HFF-Myc (cell line): ENCODE data around the gene SF3B6.

ENCODE experiments used
- DNase-seq: peaks from one replicate; pipeline ENCODE4 v3.0.0-alpha.2; 2011; ENCODE audit warnings: low read depth; ENCODE audit errors: extremely low read depth
- H3K4me3 ChIP-seq: replicated peaks from 2 replicates; pipeline ENCODE4 v1.5.1; 2011; ENCODE audit warnings: low read depth, mild to moderate bottlenecking, control low read depth, low read length
- TF ChIP-seq, protein P1 (sequence below): IDR thresholded peaks from 2 replicates; pipeline ENCODE4 v1.5.1; 2012; ENCODE audit warnings: mild to moderate bottlenecking, low read depth, low read length, control low read depth; ENCODE audit errors: missing control alignments

The SF3B6 gene, protein sequence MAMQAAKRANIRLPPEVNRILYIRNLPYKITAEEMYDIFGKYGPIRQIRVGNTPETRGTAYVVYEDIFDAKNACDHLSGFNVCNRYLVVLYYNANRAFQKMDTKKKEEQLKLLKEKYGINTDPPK

DNA sequence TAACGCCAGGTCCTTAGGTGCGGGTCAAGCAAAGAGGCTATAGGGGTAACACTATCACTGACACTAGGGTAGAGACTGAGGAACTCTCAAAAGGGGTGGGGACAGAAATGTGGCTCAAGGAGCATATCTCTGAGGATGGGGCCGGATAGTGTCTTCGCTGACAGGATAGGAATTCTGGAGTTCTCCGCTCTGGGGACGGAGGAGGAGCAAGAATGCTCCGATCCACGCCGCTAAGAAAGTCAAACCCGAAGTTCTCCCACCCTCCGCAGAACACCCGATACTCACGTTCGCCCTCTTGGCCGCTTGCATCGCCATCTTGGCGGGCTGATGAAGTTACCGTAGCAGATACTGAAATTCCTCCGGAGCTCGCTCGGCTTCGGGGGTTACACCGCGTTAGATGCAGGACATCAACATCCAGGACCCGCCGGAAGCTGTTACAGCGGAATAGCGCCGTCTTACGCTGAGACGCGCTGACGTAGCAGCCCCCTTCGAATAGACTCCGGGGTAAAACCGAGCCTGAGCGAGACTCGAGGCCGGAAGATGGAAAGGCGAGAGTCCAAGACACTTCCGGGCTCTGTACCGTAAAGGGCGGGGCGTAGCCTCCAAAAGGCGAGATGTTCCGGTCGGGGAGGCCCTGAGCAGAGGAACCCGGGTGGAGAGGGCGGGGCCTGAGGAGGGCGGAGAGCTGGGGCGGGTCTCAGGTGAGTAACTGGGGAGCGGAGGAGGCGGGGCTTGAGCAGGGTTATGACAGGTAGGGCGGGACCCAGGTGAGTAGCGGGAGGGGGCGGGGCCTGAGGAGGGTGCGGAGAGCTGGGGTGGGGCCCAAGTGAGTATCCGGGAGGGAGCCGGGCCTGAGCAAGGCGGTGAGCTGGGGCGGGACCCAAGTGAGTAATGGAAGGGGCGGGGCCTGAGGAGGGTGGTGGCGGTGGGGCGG is at the start of gene SF3B6:
Gene SF3B6, minus strand, starts transcription at position 412 of the 934 bp plus-strand sequence. Its CDS starts 97 bp downstream, at position 315.
- TF ChIP-seq, protein P1, sequence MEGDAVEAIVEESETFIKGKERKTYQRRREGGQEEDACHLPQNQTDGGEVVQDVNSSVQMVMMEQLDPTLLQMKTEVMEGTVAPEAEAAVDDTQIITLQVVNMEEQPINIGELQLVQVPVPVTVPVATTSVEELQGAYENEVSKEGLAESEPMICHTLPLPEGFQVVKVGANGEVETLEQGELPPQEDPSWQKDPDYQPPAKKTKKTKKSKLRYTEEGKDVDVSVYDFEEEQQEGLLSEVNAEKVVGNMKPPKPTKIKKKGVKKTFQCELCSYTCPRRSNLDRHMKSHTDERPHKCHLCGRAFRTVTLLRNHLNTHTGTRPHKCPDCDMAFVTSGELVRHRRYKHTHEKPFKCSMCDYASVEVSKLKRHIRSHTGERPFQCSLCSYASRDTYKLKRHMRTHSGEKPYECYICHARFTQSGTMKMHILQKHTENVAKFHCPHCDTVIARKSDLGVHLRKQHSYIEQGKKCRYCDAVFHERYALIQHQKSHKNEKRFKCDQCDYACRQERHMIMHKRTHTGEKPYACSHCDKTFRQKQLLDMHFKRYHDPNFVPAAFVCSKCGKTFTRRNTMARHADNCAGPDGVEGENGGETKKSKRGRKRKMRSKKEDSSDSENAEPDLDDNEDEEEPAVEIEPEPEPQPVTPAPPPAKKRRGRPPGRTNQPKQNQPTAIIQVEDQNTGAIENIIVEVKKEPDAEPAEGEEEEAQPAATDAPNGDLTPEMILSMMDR, result no peak
- DNase-seq, result peak; percentile 97
- peak within 1 kb of the TSS; percentile 90 for H3K4me3 ChIP-seq

DNA sequence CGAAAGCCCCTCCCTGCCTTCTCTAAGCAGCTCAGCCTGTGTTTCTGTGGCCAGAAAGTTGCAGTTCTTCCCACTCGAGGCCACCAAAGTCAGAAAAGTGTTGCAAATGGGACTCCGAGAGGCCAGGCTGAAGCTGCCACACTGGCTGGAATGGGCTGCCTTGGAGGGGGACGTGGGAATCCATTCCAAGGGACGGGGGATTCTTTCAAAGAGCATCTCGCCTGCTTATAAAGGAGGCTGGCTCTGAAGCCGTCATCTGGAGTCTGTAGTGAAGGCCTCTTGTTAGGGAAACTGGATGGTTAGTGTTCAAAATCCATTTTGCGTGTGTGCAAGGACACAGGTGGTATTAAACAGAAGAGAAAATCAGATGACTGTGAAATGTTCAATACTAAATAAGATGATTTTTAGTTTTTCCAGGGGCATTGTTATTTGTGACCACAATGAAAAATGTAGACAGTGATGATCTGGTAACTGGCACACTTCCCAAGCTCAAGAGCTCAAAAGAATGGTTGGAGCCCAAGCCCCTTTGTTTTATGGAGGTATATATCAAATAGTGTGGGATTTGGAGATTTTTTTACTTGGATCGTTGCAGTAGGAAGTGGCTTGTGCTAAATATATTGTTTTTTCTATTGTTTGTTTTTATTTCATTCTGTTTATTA is 47.9 kb upstream of the SF3B6 start:
- no peak for DNase-seq
- TF ChIP-seq, protein P1, result no peak
- peak overlapping the region; percentile 61 for H3K4me3 ChIP-seq

DNA sequence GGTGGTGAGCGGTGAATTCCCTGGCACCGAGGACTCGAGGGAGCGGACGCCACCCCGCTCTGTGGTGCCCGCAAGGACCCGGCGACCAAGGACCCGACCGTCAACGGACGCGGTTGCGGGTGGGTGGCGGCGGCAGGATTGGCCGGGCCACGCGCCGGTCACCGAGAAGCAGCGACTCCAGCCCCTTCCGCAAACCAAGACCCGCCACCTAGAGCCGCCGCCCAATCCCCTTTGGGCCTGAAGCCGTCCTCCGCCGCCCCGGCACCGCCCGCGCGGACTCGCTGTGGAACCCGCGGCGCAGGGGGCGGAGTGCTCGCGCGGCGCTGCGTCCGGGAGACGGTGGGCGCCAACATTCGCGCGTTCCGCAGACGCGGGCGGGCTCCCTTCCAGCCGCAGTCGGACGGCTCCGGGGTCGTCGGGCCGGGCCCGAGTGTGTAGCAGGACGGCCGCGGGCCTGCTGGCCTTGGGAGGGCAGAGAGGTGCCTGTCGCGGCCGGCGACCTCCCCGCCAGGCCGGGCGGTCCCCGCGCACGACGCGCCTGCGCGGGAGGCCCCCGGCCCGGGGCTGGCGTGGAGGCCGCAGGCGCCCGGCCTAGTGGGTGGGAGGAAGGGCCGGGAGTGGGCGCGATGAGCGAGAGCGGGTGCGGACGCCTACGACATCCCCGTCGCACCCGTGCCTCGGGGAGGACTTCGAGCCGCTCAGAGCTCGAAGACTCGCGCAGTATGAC is 47.2 kb upstream of the SF3B6 start, which contains the start of the genes FAM228B and PFN4:
Gene FAM228B, plus strand, starts transcription at position 275 of the 727 bp plus-strand sequence. CDS start 893 bp downstream, outside the sequence.
Gene PFN4, minus strand, starts transcription at position 140 of the 727 bp plus-strand sequence. CDS start 799 bp downstream, outside the sequence.
- TF ChIP-seq, protein P1, result no peak
- peak within 1 kb of the TSS; percentile 61 for H3K4me3 ChIP-seq
- no peak for DNase-seq

DNA sequence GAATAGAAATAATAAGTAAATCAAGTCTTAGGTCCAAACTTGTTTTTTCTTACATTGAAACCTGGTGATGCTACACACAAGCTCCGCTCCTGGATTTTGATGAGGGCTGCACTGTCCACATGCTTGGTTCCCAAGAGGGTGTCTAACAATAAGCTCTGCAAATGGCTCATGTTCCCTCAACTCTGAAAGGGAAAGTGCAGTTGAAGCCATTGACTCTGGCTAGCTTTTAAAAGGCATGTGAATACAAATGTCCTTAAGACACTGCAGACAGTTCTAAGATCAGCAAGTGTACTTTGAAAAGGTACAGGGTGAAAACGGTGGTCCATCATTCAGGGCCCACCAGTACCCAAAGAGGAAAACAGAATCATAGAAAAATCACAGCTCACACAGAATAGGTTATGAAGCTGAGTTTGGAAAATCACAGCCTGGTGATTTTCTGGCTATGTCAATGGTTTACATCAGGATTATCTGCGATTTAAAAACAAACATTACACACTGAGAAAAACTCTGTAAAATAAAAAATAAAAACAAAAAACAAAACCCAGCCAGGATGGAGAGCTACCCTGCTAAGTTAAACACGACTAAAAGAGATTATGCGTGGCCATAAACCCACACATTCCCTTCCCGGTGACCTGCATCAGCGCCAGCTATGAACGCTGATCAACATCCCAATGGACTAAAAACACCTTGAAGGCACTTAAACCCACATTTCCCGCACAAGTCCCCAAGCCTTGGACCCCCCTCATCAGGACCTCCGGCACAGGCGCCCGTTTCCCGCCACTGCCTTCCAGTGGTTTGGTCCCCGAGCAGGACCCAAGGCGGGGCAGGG is 46.5 kb upstream of the SF3B6 start:
- DNase-seq, result no peak
- TF ChIP-seq, protein P1, result no peak
- peak overlapping the region; percentile 61 for H3K4me3 ChIP-seq

DNA sequence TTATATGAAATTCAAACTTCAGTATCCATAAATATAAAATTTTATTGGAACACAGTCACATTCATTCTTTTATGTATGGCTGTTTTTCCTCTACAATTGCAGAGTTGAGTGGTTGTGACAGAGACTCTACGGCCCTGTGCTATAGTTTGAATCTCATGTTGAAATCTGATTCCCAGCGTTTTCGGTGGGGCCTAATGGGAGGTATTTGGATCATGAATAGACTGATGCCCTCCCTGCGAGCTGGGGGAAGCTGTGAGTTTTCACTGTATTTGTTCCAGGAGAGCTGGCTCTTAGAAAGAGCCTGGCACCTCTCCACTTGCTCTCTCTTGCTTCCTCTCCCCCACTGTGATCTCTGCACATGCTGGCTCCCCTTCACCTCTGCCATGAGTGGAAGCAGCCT is 45.3 kb upstream of the SF3B6 start:
- DNase-seq, result no peak
- TF ChIP-seq, protein P1, result no peak
- no peak overlapping the region for H3K4me3 ChIP-seq

DNA sequence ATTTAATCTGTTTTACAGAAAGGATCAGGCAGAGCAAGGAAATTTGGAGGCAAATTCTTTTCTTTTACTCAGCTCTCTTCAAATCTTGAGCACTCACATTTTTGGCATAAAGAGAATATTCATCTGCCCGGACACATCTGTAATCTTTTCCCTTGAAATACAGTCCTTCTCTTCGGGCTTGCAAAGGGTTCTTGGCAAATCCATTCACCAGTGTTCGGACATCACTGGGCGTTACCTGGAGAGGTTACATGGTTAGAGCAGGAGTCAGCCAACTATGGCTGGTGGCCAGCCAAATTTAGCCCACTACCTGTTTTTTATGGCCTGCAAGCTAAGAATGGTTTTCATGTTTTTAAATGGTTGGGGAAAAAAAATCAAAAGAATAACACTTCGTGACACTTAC is 44.9 kb upstream of the SF3B6 start:
- TF ChIP-seq, protein P1, result no peak
- no peak overlapping the region for H3K4me3 ChIP-seq
- DNase-seq, result no peak
